Epidermal melanocyte (primary cell): Measurements from ENCODE around the gene KDM4C.

Experiments
- DNase-seq: peaks from one replicate; pipeline ENCODE4 v3.0.0; 2011; ENCODE audit warnings: low spot score; ENCODE audit not compliant: insufficient read length

Gene KDM4C

DNA sequence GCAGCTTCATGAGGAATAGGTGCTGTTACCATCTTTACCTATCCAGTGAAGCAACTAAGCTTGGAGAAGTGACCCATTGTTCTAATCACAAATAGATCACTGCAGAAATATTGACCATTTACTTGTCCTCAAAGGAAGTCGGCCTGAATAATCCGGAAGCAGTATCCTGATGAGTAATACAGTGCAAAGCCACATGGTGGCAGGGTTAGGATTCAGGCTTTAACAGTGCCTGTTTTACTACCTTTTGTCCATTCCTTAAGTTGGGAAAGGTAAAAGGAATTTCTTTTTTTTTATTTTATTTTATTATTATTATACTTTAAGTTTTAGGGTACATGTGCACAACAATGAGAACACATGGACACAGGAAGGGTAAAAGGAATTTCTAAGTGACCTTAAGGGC is 336.3 kb downstream of the KDM4C start:
- no peak for DNase-seq

- no peak for DNase-seq
Observed at GRCh38 chr9:7094576-7094975, 336.8 kb downstream of the KDM4C start.

DNA sequence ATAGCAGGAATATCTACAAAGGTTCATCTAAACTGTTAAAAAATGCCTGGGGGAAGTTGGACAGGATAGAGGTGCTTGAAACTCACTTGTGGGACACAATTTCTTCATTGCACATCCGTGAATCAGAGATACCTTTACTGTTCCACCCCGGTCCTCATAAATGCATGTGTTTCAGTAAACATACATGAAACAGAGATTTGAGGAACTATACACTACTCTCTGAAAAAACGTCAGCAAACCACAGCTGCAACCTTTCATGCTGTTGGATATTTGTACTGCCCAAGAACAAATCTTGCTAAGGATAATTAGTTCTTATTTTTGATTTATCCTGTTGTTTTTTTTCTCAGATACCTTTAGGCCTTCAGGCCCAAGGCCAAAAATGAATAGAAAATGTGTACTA is 337.3 kb downstream of the KDM4C start:
- no peak for DNase-seq

DNA sequence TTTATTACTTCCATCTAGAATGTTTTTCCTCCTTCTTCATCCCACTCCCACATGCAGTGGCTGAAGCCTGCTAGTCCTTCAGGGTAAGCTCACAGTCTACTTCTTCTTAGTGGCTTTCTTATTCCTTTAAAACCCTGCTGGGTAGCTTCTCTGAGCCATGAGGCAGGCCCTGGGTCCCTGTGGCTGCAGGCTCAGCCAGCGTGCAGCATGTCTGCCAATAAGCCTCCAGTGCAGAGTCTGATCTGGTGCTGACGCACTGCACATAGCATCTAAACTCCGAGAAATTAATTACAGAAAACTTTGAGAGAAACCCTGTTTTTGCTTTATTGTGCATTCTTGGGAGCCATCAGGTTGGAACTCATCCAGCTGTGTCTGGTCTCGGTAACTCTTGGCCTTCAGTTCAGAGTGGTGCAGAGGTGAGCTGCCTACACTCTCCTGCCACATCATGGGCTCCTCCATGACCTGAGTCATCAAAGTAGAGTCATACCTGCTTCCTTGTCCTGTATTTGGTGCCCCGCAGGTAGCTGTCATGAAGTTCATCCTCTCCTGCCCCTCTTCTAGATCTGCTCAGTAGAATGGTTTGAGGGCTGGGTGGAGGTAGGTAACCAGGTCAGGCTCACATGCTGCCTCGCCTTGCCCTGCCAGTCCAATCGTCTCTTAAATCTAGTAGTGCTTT is 339.4 kb downstream of the KDM4C start:
- no peak for DNase-seq

DNA sequence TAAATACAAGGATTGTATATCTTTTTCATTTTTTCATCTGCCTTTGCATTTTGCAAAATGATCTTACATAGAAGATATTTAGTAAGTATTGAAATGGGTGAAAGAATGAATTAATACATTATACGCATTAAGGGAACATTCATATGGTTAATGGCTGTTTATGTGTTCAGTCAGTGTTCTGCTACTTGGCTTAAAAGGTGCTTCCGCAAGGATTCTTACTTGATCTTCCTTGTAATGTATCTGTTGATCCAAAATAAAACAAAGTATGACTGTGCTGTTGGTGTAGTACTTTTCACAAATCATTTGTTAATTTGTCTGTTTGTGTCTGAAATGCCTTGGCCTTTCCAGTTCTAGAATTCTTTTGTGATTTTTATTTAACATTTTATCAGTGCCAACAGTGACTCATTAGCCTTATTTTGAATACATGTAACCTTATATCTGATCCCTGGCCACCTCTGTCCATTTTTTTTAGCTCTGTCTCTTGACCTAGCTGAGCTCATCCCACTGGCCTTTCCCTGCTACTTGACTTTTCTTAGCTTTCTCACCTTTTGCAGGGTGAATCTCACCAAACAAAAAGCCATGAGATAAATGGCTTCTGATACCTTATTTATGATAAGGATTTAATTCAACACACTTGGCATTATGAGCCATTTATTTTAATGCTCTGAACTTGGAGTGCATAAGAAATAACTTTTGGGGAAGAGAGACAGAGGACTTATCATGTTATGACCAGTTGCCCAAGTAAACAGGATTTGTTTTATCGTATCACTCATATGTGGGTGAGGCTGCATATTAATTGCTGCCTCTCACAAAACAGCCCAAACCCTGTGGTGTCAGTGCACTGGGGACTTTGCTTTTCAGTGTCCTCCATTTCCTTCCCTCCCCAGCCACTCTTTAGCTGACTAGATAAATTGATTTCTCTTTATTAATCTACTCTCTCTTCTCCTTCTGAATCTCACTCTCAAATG is 340.3 kb downstream of the KDM4C start:
- DNase-seq: no peak

- DNase-seq: no peak
Observed at GRCh38 chr9:7103367-7103766, 345.6 kb downstream of the KDM4C start.

- DNase-seq: no peak
Observed at GRCh38 chr9:7103771-7104170, 346.0 kb downstream of the KDM4C start.

GRCh38 chr9:7104625-7105024 is 346.9 kb downstream of the KDM4C start:
- DNase-seq: no peak

DNA sequence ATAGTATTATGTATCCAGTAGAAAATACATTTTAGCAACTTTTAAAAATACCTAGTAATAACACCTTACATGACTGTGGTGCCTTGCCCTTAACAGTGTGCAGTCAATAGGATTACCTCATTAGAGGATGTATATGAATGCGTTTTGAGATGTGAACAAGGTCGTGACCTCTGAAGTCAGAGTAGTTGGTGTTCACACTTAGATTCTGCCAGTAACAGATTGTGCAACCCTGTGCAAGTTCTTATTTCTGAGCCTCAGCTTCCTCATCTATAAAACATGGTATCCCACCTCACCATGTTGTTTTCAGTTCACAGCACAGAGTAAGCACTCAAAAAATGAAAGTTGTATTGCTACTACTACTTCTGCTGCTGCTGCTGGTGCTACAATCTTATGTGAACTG is 347.3 kb downstream of the KDM4C start:
- no peak for DNase-seq

- DNase-seq: no peak
Observed at GRCh38 chr9:7108936-7109335, 351.2 kb downstream of the KDM4C start.

DNA sequence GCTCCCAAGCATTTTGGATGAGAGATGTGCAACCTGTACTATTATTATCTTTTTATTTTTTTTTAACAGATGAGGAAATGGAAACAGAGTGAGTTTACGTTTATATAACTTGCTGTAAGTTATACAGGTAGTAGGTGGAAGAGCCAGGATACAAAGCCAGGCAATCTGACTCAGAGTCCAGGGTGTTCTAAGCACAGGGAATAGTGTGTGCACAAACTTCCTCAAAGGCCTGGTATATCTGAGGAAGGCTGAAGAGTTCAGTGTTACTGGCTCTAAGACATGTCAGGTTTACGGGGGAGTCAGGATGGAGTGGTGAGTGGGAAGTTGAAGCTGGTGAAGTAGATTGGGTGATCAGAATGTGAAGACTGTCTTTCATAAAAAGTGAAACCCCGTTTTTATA is 353.6 kb downstream of the KDM4C start:
- DNase-seq: no peak

- DNase-seq: no peak
Observed at GRCh38 chr9:7115606-7116005, 357.8 kb downstream of the KDM4C start.

DNA sequence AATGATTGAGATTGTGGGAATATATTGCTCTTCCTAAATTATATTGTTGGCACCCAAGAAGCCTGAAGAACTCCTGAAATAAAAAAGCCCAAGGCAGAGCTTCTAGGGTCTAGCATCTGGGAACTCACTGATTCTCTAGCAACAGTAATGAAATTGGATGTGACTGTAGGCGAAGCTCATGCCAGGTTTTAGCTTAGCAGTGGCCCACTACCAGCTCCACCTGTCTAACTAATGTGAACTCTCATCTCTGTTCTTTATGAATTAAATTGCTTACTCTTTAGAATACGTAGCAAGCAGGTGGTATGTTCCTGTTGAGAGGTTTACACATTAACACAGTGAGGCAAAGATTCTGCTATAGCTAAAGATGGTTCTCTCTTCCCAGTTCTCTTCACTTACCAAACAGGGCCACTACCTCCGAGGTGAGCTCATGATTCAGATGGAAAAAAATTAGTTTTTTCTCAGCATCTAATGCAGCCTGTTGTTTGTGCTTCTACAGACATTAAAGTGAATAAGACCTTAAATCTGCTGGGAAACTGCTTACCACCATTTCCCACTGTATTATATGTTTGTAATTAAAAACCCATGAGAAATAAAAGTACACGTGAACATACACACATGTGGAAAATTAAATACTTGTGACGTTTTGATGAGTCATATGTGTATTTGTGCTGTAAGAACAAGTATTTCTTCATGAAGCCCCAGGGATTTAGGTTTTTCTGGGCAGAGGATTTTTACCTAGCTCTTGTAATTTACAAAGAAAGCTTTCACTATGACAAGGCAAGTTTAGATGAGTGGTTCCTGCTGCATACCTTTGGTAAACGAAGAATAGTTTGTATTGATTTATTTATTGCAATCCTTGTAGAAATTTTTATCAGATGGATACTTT is 360.1 kb downstream of the KDM4C start:
- DNase-seq: no peak

DNA sequence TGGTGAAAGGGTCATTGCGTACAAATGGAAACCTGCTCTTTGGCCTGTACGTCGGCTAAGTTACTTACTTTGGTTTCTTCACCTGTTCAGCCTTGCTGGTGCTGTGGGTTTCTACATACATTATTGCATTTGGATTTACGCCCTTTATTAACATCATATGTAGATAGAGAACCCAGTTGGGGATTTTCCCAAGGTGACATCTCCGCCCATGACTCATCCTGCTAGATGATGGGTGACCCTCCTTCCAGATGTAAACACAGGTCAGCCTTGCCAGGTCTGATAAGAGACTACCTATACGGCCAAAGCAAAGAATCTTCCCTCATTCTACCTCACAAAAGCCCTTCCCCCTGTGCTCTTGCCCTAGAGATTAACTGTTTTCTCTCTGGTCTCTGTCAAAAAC is 360.9 kb downstream of the KDM4C start:
- no peak for DNase-seq

DNA sequence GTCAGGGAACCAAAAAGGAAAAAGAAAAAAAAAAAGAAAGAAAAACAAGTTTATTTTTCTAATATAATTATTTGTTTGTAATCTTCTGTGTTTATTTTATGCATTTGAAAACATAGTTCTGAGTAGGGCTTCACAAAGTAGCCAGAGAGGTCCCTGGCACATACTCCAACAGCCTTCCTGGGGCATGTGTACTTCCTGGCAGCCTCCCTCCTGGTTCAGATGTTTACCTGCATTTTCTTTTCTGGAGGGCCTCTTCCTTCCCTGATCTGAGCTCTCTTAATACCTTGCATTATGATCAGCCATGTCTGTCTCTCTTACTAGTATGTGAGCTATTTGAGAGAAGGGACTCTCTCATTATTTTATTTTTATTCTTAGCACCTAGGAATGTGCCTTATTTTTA is 361.8 kb downstream of the KDM4C start:
- no peak for DNase-seq

DNA sequence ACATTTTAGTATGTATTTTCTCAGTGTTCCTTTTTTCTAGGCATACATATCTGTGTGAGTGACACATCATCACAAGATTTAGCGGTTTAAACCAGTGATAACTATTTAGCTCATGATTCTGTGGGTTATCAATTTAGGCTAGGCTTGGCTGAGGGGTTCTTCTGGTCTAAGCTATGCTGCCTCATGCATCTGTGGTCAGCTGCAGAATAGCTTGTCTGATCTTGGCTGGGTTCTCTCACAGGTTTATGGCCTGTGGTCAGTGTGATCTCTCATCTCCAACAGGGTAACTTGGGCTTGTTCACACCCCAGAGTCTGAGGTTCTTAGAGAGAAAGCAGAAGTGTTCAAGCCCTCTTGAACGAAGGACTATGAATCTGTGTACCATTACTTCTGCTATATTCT is 363.3 kb downstream of the KDM4C start:
- DNase-seq: no peak

GRCh38 chr9:7121664-7122063 is 363.9 kb downstream of the KDM4C start:
- DNase-seq: no peak

DNA sequence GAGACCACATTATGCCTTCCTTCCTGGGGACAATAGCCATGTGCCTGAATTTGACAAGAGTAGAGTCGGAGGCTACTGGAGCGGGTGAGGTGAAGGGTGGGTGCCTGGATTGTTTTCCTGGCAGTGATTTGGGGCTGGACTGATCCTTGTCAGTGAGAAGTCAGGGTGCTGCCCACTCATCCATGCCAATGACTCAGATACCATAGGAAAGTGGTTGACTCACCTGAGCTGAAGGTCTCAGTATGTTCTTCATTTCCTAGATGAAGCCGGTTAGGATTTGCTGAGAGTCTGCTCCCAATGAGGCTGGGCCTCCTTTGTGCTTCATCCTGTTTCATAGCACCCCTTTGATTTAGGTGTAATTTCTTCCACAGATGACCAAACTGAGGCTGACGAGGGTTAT is 366.0 kb downstream of the KDM4C start:
- DNase-seq: no peak

DNA sequence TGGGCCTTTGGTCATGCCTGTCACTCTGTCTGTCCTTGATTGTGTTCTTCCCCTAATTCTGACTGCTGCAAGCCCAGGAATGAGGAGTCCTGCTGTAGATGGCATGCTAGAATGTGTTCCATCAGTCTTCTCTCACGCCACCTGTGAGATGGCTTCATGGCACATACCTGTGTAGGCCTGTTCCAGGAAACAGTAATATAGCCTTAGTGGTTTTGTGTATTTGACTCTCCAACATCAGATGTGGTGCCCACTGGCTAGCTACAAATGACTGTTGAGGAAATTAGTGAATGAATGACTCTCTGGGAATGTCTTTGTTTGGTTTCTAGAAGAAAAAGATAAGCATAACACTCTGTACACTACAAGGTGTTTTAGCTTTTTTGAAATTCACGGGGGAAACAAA is 367.5 kb downstream of the KDM4C start:
- DNase-seq: no peak

GRCh38 chr9:7129391-7129790 is 371.6 kb downstream of the KDM4C start:
- DNase-seq: no peak

DNA sequence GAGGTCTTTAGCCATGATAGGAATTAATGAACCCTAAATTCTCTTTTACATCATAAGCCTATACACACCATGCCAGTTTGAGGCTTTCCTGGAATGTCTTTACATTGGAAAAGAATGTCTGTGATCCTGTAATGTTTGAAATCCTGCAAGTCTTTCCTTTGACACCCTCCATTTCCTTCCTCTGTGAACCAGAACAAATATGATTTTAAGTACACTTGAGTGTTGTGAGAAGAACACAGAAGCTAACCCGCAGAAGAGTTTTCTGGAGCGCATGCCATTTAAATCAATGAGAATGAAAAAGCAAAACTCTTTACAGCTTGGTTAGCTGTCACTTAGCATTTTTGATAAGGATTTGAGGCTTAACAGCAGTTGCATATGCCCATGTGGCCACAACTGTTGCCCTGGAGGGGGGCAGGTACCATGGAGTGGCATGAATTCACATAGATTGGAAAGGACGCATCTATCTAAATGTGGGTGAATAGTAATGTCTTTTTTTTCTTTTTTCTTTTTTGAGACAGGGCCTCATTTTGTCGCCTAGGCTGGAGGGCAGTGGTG is 372.6 kb downstream of the KDM4C start:
- no peak for DNase-seq
